ENCODE results near the gene FSTL4.

DNA sequence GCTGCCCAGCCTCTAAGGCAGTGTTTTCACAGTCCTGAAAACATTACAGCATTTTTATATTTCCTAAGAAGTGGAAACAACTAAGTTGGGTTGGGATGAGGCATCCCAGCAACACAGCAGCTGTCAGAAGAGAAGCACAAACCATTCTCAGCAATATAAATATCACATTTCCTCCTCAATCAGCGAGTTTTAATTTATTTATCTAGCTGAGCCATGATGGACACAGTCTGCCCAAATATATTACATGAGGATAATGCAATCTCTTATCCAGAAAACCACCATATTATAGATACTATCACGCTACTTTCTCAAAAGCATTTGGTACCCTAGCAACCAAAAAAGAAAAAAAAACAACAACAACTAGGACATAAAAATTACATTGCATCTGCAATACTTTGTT, 158.5 kb downstream of the FSTL4 start:
- TF ChIP-seq CTCF (IDR thresholded peaks at IDR 0.05) (no peak), POLR2A (IDR thresholded peaks at IDR 0.05) (no peak), POLR2AphosphoS5 (IDR thresholded peaks at IDR 0.05) (no peak)

Measured in prostate gland (tissue), 2 donors.